GM12873 (cell line): ENCODE results near the gene OR52B6.

Source experiments
- CTCF ChIP-seq: IDR thresholded peaks from 2 replicates; pipeline ENCODE4 v1.5.1; 2012; ENCODE audit warnings: low read depth, mild to moderate bottlenecking, moderate library complexity, low read length, control low read depth; ENCODE audit not compliant: insufficient read depth; ENCODE audit errors: missing control alignments

OR52B6 gene

GRCh38 chr11:5626196-5626595 is 45.5 kb downstream of the OR52B6 start:
- TF ChIP-seq CTCF = no peak

- TF ChIP-seq CTCF = no peak
Measured at GRCh38 chr11:5631417-5631816, 50.7 kb downstream of the OR52B6 start.
